HG03342 (cell line): ENCODE data around the gene RFX4.
"Not testable (repeated sequence)": the region's sequence is repeated elsewhere in the genome, so short reads cannot be mapped to it uniquely, and the experiment has no call there.

Source experiments
- ATAC-seq: cut with Tn5 transposase; IDR thresholded peaks from one replicate; pipeline ENCODE4 v1.9.1; 2021; ENCODE audit warnings: mild to moderate bottlenecking, moderate library complexity; ENCODE audit not compliant: unreplicated experiment

RFX4 gene

GRCh38 chr12:106588771-106589170, 6.0 kb downstream of the RFX4 start:
- ATAC-seq: no peak

- no peak for ATAC-seq
Observed at GRCh38 chr12:106590601-106591000, 7.8 kb downstream of the RFX4 start.

DNA sequence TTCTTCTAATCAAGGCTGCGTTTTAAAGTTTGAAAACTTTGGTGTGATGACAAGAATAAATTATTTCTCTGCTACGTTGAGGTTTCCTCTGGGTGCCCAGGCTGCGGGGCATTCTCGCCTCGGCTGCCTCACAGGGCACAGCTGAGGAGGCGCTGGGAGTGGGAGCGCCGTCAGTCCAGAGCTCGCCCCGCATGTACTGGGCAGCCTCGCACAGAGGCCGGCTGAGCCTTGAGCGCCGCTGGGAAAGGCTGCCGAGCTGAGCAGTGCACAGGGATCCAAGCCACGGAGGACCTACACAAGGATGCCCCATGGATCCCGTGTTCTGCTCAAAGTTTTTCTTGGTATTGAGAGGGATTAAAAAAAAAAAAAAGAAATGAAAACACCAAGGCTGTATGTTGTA, 11.6 kb downstream of the RFX4 start:
- no peak for ATAC-seq

GRCh38 chr12:106595268-106595667, 12.5 kb downstream of the RFX4 start:
- no peak for ATAC-seq

- ATAC-seq: no peak
Observed at GRCh38 chr12:106598003-106598402, 15.2 kb downstream of the RFX4 start.

GRCh38 chr12:106599302-106599701, 16.5 kb downstream of the RFX4 start:
- no peak for ATAC-seq

DNA sequence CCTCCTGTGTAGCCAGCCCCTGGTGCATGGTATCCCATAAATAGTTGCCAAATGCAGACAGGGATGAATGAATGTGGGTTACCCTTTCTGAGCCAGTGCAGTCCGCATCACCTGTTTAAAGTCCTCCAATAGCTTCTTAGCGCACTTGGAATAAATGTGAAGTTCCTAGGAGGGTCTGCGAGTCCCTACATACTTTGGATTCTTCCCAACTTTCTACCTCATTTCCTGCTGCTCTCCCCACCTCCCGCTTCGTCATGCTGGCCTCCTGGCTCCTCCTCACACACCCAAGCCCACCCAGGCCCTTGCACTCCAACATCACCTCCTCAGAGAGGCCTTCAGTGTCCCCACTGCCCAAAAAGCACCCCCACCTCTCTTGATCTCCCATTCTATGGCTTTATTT, 17.7 kb downstream of the RFX4 start:
- no peak for ATAC-seq

DNA sequence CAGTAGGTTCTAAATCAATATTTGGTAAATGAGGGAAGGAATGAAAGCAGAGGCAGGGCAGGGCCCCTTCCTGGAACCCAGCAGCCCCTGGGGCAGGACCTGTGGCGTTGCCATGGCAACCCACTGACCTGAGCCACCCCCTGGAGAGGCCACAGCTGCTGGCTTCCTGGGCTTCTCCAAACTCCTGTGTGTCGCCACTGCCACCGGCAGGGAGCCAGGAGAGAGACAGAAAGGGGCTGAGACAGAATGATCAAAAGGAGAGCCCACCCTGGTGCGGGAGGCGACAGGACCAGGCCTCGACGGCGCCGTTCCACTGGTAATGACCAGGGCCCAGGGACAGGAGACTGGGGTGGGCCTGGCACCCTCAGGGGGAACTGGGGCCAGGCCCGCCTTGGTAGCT, 18.2 kb downstream of the RFX4 start:
- no peak for ATAC-seq

- ATAC-seq: no peak
Observed at GRCh38 chr12:106601496-106601895, 18.7 kb downstream of the RFX4 start.

DNA sequence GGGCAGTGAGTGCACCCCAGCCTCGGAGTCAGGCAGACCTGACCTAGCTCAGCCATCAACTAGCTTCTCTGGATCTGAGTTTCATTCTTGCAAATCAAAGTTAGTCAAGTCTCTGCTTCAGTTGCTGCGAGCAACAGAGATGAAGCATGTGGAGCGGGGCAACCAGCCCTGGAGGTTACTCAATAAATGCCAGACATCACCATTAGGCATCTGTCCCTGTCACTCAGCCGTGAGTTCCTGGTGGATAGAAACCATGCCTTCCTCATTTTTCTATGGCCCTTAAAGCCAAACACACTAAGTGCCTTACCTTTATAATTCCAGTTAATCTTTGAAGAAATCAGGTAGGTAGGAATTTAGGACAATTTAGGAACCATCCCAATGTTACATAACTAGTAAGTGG, 19.3 kb downstream of the RFX4 start:
- no peak for ATAC-seq

GRCh38 chr12:106605254-106605653, 22.4 kb downstream of the RFX4 start:
- ATAC-seq: no peak

GRCh38 chr12:106620588-106620987, 37.8 kb downstream of the RFX4 start:
- not testable (repeated sequence) for ATAC-seq

DNA sequence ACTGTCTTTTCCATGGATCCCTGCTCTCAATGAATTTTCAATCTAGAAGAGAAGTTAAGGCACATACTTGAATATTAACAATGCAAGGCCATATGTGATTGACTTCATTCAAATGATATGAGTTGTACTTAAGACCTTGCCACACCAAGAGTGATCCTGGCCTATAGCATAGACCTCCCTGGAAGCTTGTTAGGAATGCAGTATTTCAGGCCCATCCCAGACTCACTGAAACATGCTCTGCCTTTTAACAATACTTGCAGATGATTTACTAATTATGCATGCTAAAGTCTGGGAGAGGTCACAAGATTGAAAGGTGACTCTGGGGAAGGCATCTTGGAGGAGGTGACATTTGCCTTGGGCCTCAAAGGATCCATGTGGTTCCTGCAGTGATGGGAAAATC, 43.2 kb downstream of the RFX4 start:
- no peak for ATAC-seq

GRCh38 chr12:106629797-106630659, 47.2 kb downstream of the RFX4 start:
- ATAC-seq: no peak

DNA sequence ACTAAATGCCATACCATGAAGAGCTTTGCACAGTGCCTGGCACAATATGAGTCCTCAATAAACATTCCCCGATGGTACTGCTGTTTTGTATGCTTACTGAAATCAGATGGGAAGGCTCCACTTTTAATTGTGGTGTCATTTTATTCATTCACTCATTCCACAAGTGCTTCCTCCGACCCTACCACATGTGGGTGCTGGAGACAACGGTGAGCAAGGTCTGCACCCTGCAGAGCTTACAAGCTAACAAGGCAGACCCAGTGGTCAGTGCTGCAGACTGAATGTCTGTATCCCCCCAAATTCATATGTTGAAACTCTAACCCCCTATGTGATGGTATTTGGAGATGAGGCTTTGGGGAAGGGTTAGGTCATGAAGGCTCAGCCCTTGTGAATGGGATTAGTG, 48.3 kb downstream of the RFX4 start:
- ATAC-seq: no peak

DNA sequence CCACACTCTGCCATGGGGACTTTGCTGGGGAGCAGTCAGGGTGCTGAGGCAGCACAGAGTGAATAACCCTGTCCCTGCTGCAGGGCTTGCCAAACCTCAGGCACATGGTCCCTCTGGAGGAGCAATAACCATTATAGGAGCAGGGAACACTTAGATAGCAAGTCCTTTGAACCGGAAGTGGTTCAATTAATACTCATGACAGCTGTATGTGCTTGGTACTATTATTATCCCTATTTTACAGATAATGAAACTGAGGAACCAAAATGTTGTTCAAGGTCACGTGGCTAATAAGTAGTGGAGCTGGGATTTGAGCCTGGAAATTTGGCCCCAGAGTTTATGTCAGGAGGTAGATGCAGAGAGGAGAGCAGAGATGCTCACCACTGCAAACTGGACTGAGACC, 49.0 kb downstream of the RFX4 start:
- ATAC-seq: no peak

- ATAC-seq: no peak
Observed at GRCh38 chr12:106632797-106633450, 50.1 kb downstream of the RFX4 start.

- no peak for ATAC-seq
Observed at GRCh38 chr12:106633451-106633823, 50.6 kb downstream of the RFX4 start.

DNA sequence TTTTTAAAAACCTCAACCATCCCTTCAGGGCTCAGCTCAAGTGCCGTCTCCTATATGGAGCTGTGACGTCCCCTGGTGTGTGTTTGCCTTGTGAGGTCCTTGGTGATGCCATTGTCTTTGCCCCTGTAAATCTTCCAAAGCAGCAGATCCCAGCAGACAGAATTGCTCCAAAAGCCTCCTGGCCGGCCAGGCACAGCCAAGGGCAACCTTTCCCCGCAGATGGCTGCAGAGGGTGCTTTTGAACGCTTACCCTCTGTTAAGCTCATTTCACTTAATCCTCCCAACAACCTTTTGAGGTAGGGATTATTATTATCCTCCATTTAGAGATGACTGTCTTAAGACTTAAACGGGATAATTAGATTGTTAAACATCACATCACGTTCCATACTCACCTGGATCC, 51.4 kb downstream of the RFX4 start:
- ATAC-seq: no peak

DNA sequence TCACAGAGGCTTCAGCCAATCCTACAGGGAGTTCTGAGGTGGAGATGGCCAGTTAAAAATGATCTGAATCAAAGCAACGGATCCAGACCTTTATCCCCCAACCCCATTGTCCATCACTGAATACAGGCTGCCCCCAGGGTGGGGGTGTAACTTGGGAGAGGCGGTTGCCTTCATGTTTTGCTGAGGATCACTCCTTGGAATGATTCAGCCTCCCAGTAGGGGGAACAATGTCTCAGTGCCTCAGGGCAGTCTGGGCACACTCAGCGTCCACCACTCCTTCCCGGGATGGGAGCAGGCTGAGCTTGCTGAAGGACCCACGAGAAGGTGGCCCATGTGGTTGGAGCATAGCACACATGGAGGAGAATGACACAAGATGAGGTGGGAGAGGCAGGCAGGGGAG, 60.2 kb downstream of the RFX4 start:
- ATAC-seq: no peak

DNA sequence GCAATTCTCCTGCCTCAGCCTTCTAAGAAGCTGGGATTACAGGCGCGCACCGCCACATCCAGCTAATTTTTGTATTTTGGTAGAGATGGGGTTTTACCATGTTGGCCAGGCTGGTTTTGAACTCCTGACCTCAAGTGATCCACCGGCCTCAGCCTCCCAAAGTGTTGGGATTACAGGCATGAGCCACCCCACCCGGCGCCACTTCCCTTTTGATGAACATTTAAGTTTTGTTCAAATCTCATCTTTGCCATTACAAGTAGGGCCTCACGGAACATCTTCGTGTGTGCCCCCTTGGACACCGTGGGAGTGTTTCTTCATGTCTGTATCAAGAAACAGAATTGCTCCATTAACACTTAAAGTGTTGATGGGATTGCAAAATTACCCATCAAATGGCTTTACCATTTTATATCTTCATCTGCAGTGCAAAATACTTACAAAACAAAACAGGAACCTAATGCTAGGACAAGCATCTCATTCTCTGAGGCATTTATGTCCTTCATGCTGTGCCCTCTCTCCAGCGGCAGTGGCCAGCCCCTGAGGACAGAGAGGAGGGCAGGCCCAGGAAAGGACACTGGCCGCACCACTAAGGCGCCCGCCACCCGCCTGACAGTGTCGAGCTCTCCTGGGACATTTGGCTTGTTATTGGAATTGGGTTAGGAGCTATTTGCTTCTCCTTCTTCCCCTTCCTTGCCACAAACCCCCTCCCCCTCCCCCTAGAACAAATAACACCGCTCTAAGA, 61.7 kb downstream of the RFX4 start:
- ATAC-seq: no peak

DNA sequence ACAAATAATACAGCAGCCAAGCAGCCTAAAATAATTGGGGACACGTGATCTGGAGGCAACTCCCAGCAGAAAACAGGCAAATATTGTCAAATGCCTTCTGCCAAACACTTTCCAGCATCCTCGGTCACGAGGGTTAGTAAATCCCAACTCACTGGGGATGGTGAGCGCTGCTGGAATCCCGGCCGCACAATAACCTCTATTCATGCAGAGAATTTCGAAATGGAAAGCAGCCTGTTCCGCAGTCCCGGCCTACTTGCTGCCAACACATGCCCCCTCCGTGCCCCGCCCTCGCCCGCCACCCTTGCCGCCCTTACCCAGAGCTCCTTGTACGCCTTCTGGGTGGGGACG, 62.2 kb downstream of the RFX4 start:
- ATAC-seq: no peak
